GM12875 (cell line): ENCODE measurements around the gene LGI4.

ENCODE experiments used
- H3K4me3 ChIP-seq: one replicate; pipeline ENCODE4 v1.5.1; 2011; ENCODE audit warnings: low read depth, low read length, control low read depth
- CTCF ChIP-seq: IDR thresholded peaks from 2 replicates; pipeline ENCODE4 v1.5.1; 2011; ENCODE audit warnings: low read depth, mild to moderate bottlenecking, control low read depth, inconsistent platforms, low read length, moderate library complexity, borderline replicate concordance; ENCODE audit not compliant: insufficient read depth

LGI4 gene

GRCh38 chr19:35093941-35094647 is 40.8 kb downstream of the LGI4 start:
- no peak overlapping the region for H3K4me3 ChIP-seq
- no peak for TF ChIP-seq CTCF

GRCh38 chr19:35093430-35093829 is 41.4 kb downstream of the LGI4 start:
- TF ChIP-seq CTCF = no peak

GRCh38 chr19:35090506-35091214 is 44.2 kb downstream of the LGI4 start:
- H3K4me3 ChIP-seq = no peak overlapping the region
- TF ChIP-seq CTCF = peak; percentile 58

More at GRCh38 chr19:35093430-35093829, 41.4 kb downstream of the LGI4 start:
- H3K4me3 ChIP-seq = no peak overlapping the region

GRCh38 chr19:35090160-35090505 is 44.7 kb downstream of the LGI4 start:
- no peak for TF ChIP-seq CTCF
- H3K4me3 ChIP-seq = no peak overlapping the region

- no peak for TF ChIP-seq CTCF
- no peak overlapping the region for H3K4me3 ChIP-seq
Measured at GRCh38 chr19:35089554-35089953, 45.3 kb downstream of the LGI4 start.

GRCh38 chr19:35088131-35088913 is 46.5 kb downstream of the LGI4 start:
- no peak for TF ChIP-seq CTCF

More at GRCh38 chr19:35088131-35088913, 46.5 kb downstream of the LGI4 start:
- no peak overlapping the region for H3K4me3 ChIP-seq
